Activated CD8-positive, alpha-beta memory T cell treated with anti-CD3 and anti-CD28 coated beads, Interleukin-2, amount 50 U/mL, for 4 hours (primary cell): ENCODE results near the gene BLVRB.
A peak's percentile ranks its signal among the peaks of the same experiment; 100 is the strongest.
"Not testable (repeated sequence)": the region's sequence is repeated elsewhere in the genome, so short reads cannot be mapped to it uniquely, and the experiment has no call there.

ENCODE experiments used
- DNase-seq: peaks from one replicate; pipeline ENCODE4 v3.0.0-alpha.2; 2020

BLVRB gene

DNA sequence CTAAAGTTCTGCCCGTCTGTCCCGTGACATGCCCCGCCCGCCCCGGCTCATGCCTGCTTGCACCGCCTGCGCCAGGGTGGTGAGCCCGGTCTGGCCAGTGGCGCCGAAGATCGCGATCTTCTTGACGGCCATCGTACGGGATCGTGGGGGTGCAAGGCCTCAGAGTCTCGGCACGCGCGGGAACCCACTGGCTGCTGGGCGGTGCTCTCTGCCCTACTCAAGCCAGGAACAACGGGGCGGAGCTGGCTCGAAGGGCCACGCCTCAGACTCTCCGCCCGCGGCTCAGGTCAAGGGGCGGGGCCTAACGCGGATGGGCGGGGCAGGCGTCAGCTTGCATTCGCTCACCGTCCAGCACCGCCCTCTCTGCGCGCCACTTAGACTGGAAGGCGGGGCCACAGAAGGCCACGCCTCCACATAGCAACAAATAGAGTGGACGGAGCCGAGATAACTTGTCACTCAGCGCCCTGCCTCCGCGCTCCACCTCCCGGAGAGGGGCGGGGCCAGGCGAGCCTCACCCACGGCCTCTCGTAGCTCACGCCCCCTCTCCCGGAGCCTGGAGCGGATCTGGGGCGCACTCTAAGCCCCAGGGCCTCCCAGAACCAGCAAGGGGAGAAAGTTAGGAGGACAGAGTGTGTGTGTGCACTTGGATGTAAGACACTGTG is at the start of gene BLVRB:
Gene BLVRB (minus strand): TSS at position 189 of the 662 bp plus-strand sequence. CDS start 57 bp downstream, at position 132.
- DNase-seq: peak; percentile 100

GRCh38 chr19:40513741-40514315 is 48.3 kb upstream of the BLVRB start:
- DNase-seq: no peak

DNA sequence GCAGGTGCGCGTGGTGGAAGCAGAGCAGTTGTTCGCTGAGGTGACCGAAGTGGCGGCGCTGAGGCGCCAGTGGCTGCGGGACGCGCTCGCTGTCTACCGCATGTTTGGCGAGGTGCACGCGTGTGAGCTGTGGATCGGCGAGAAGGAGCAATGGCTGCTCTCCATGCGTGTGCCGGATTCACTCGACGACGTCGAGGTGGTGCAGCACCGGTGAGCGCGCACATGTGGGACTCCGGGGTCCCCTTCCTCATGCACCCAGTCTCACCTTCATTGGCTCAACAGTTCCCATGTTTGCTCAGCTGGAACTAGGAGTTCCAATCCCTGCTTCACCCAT is 47.8 kb upstream of the BLVRB start:
- no peak for DNase-seq

DNA sequence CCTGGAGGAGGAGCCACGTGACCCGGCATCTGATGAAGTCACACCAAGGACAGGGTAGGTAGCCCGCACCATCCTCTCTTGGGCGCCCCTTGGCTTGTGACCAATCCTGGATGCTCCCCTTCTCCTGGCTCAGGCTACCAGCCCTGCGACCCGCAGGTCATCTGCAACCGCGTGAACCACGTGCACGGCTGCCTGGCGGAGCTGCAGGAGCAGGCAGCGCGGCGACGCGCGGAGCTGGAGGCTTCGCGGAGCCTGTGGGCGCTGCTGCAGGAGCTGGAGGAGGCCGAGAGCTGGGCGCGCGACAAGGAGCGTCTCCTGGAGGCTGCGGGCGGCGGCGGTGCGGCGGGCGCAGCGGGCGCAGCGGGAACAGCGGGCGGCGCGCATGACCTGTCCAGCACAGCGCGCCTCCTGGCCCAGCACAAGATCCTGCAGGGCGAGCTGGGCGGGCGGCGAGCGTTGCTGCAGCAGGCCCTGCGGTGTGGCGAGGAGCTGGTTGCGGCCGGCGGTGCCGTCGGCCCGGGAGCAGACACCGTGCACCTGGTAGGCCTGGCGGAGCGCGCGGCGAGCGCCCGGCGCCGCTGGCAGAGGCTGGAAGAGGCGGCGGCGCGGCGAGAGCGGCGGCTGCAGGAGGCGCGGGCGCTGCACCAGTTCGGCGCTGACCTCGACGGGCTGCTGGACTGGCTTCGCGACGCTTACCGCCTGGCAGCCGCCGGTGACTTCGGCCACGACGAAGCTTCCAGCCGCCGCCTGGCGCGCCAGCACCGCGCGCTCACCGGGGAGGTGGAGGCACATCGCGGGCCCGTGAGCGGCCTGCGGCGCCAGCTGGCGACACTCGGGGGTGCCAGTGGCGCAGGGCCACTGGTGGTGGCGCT is 47.2 kb upstream of the BLVRB start:
- no peak for DNase-seq

DNA sequence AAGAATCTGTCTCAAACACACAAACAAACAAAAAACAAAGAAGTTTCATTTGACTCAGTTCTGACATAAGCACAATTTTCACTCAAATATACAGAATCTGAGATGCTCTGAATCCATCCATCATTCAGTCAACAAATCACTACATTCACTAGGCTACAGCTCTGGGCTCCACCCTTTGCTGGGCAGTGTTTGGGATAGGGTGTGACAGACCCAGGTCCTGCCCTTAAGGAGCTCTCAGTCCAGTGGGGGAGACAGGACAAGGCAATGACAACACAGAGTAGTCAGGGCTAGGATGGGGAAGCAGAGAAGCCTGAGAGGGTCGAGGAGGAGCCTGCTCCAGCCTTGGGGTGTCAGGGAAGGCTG is 46.5 kb upstream of the BLVRB start:
- no peak for DNase-seq

DNA sequence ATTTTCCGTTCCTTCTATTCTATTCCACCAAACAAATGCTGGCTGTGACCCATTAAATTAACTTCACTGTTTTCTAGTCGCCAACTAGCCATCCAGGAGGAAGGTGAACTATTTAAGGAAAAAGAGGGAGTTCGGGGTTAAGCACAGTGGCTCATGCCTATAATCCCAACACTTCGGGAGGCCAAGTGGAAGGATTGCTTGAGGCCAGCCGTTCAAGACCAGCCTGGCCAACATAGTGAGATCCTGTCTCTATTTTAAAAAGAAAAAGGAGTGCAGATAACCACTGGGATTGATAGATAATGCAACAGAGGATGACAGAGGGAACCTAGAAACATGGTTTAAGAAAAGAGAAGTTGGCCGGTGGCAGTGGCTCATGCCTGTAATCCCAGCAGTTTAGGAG is 45.9 kb upstream of the BLVRB start:
- DNase-seq: no peak

- no peak for DNase-seq
Measured at GRCh38 chr19:40510526-40511115, 45.1 kb upstream of the BLVRB start.

GRCh38 chr19:40508739-40509260 is 43.3 kb upstream of the BLVRB start:
- no peak for DNase-seq

- no peak for DNase-seq
Measured at GRCh38 chr19:40507892-40508291, 42.3 kb upstream of the BLVRB start.

- no peak for DNase-seq
Measured at GRCh38 chr19:40506099-40506498, 40.6 kb upstream of the BLVRB start.

GRCh38 chr19:40503320-40503695 is 37.8 kb upstream of the BLVRB start:
- no peak for DNase-seq

DNA sequence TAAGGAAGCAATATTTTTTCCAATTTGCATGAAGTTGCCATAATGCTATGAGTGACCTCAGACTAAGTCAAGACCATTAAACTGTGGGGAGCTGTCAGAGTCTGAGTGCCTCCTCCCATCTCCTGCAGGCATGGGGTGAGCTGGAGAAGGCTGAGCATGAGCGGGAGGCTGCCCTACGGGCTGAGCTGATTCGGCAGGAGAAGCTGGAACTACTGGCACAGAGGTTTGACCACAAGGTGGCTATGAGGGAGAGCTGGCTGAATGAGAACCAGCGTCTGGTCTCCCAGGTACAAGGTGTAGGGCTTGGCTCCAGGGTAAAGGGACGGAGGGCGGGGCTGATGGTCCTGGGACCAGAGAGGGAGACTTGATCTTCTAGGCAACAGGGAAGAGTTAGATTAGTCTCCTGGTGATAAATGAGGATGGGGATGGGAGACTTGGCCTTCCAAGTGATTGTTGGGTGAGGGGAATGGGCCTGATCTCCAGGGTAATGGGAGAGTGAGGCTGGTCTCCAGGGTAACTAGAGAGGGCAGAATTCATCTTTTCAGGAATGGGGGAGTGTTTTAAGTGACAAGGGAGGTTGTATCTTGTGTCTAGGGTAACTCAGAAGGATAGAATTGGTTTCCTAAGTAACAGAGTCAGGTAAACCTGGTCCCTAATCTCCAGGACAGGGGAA is 37.2 kb upstream of the BLVRB start:
- no peak for DNase-seq

- DNase-seq: no peak
Measured at GRCh38 chr19:40502081-40502480, 36.5 kb upstream of the BLVRB start.

- DNase-seq: no peak
Measured at GRCh38 chr19:40501599-40501998, 36.1 kb upstream of the BLVRB start.

DNA sequence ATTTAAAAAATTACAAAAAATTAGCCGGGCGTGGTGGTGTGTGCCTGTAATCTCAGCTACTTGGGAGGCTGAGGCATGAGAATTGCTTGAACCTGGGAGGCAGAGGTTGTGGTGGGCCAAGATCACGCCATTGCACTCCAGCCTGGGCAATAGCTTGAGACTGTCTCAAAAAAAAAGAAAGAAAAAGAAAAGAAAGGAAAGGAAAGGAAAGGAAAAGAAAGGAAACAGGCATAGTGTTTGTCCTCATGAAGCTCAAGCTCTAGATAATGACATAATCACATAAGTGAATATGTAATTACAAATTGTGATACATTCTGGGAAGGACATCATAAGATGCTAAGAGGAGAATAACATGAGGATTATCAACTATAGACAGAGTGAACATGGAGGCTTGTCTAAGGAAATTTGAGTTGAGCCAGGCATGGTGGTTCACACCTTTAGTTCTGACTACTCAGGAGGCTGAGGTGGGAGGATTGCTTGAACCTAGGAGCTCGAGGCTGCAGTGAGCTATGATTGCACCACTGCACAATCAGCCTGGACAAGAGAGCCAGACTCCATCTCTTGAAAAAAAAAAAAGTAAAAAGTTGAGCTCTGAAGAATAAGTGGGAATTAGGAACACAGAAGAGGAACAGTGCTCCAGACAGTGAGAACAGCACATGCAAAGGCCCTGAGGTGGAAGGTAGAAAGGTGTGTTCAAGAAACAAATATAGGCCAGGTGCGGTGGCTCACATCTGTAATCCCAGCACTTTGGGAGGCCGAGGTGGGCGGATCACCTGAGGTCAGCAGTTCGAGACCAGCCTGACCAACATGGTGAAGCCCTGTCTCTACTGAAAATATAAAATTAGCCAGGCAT is 35.4 kb upstream of the BLVRB start:
- not testable (repeated sequence) for DNase-seq

- DNase-seq: no peak
Measured at GRCh38 chr19:40499320-40499719, 33.8 kb upstream of the BLVRB start.

- DNase-seq: no peak
Measured at GRCh38 chr19:40497214-40497613, 31.7 kb upstream of the BLVRB start.

GRCh38 chr19:40494191-40494838 is 28.8 kb upstream of the BLVRB start:
- DNase-seq: no peak

- DNase-seq: no peak
Measured at GRCh38 chr19:40493778-40494177, 28.2 kb upstream of the BLVRB start.

GRCh38 chr19:40492274-40492673 is 26.7 kb upstream of the BLVRB start:
- DNase-seq: no peak

- DNase-seq: no peak
Measured at GRCh38 chr19:40489882-40490230, 24.3 kb upstream of the BLVRB start.

- DNase-seq: no peak
Measured at GRCh38 chr19:40486017-40486416, 20.5 kb upstream of the BLVRB start.
